Stimulated activated effector memory CD8-positive, alpha-beta T cell treated with anti-CD3 and anti-CD28 coated beads, Interleukin-12 subunit alpha, Interleukin-12 subunit beta, amount 100 ng/mL, for 72 hours (primary cell): ENCODE data around the gene GTF2B.
"Not testable (repeated sequence)": the region's sequence is repeated elsewhere in the genome, so short reads cannot be mapped to it uniquely, and the experiment has no call there.

ENCODE experiments used
- ATAC-seq: fragments of 150-1000 bp; cut with Tn5 transposase; 2 replicates; pipeline ENCODE4 v1.10.0; 2021
- DNase-seq, 2 donors: peaks; one replicate each; pipeline ENCODE4 v3.0.0; 2021 to 2022; ENCODE audit warnings: low spot score in 2 of 2
- H3K27ac Mint-ChIP-seq: one replicate; pipeline ENCODE4 v1.8.0; 2022; ENCODE audit warnings: mild to moderate bottlenecking, mixed read lengths
- H3K36me3 Mint-ChIP-seq: one replicate; pipeline ENCODE4 v1.8.0; 2022; ENCODE audit warnings: mild to moderate bottlenecking, mixed read lengths
- H3K4me1 Mint-ChIP-seq: one replicate; pipeline ENCODE4 v1.8.0; 2022; ENCODE audit warnings: mixed read lengths
- H3K4me3 Mint-ChIP-seq: one replicate; pipeline ENCODE4 v1.8.0; 2022; ENCODE audit warnings: mild to moderate bottlenecking, mixed read lengths
- H3K9me3 Mint-ChIP-seq: one replicate; pipeline ENCODE4 v1.8.0; 2022; ENCODE audit warnings: mixed read lengths

GTF2B gene

GRCh38 chr1:88897070-88897730, 5.8 kb upstream of the GTF2B start:
- H3K4me3 Mint-ChIP-seq, result no peak overlapping the region
- no peak for ATAC-seq
- no peaks in the 10 kb centered on the region for H3K36me3 Mint-ChIP-seq
- no peaks in the 10 kb centered on the region for H3K9me3 Mint-ChIP-seq
- peaks cover 3% of the 10 kb centered on the region for H3K4me1 Mint-ChIP-seq
- no peak overlapping the region for H3K27ac Mint-ChIP-seq
- no peak for DNase-seq

GRCh38 chr1:88892357-88892877, 1.1 kb upstream of the GTF2B start:
- ATAC-seq, result no peak
- Mint-ChIP-seq H3K36me3 (peaks cover 40% of the 10 kb centered on the region), H3K4me1 (peaks cover 40% of the 10 kb centered on the region), H3K27ac (no peak overlapping the region), H3K9me3 (no peaks in the 10 kb centered on the region), H3K4me3 (peak overlapping the region; percentile 95)
- no peak for DNase-seq

GRCh38 chr1:88891951-88892340, 579 bp upstream of the GTF2B start:
- DNase-seq, result no peak
- H3K36me3 Mint-ChIP-seq, result peaks cover 44% of the 10 kb centered on the region
- no peak for ATAC-seq
- no peaks in the 10 kb centered on the region for H3K9me3 Mint-ChIP-seq
- peak overlapping the region; percentile 99 for H3K27ac Mint-ChIP-seq
- H3K4me3 Mint-ChIP-seq, result peak overlapping the region; percentile 95
- peaks cover 40% of the 10 kb centered on the region for H3K4me1 Mint-ChIP-seq

- peaks cover 40% of the 10 kb centered on the region for H3K4me1 Mint-ChIP-seq
- H3K27ac Mint-ChIP-seq, result peak overlapping the region; percentile 99
Observed at GRCh38 chr1:88890791-88891317, 513 bp downstream of the GTF2B start.

GRCh38 chr1:88890131-88890530, 1.2 kb downstream of the GTF2B start:
- Mint-ChIP-seq H3K27ac (peak overlapping the region; percentile 99), H3K4me3 (peak overlapping the region; percentile 95), H3K9me3 (no peaks in the 10 kb centered on the region), H3K36me3 (peaks cover 63% of the 10 kb centered on the region), H3K4me1 (peaks cover 40% of the 10 kb centered on the region)
- DNase-seq (no peak), ATAC-seq (no peak)

More at GRCh38 chr1:88890791-88891317, 513 bp downstream of the GTF2B start:
- DNase-seq (peak in 1 of 2 donors; percentile 58), ATAC-seq (no peak)
- H3K36me3 Mint-ChIP-seq, result peaks cover 55% of the 10 kb centered on the region
- peak overlapping the region; percentile 95 for H3K4me3 Mint-ChIP-seq
- H3K9me3 Mint-ChIP-seq, result no peaks in the 10 kb centered on the region

- H3K4me1 Mint-ChIP-seq, result peaks cover 47% of the 10 kb centered on the region
- H3K4me3 Mint-ChIP-seq, result peak overlapping the region; percentile 95
- peak overlapping the region; percentile 67 for H3K27ac Mint-ChIP-seq
- H3K9me3 Mint-ChIP-seq, result no peaks in the 10 kb centered on the region
- DNase-seq (no peak), ATAC-seq (peak; percentile 61)
- H3K36me3 Mint-ChIP-seq, result peaks cover 76% of the 10 kb centered on the region
Observed at GRCh38 chr1:88888750-88889149, 2.6 kb downstream of the GTF2B start.

- peaks cover 45% of the 10 kb centered on the region for H3K4me1 Mint-ChIP-seq
- no peak overlapping the region for H3K27ac Mint-ChIP-seq
- no peak overlapping the region for H3K4me3 Mint-ChIP-seq
- DNase-seq (no peak), ATAC-seq (no peak)
- no peaks in the 10 kb centered on the region for H3K9me3 Mint-ChIP-seq
- H3K36me3 Mint-ChIP-seq, result peaks cover 95% of the 10 kb centered on the region
Observed at GRCh38 chr1:88885933-88886332, 5.4 kb downstream of the GTF2B start.

GRCh38 chr1:88883156-88883555, 8.2 kb downstream of the GTF2B start:
- Mint-ChIP-seq H3K9me3 (no peaks in the 10 kb centered on the region), H3K36me3 (peaks cover 99% of the 10 kb centered on the region), H3K4me1 (peaks cover 26% of the 10 kb centered on the region), H3K4me3 (no peak overlapping the region), H3K27ac (no peak overlapping the region)
- no peak for DNase-seq
- no peak for ATAC-seq

- not testable (repeated sequence) for H3K9me3 Mint-ChIP-seq, H3K27ac Mint-ChIP-seq, DNase-seq, H3K4me3 Mint-ChIP-seq, ATAC-seq
- peaks cover 25% of the 10 kb centered on the region for H3K4me1 Mint-ChIP-seq
- H3K36me3 Mint-ChIP-seq, result peaks cover 86% of the 10 kb centered on the region
Observed at GRCh38 chr1:88880717-88881116, 10.7 kb downstream of the GTF2B start.

GRCh38 chr1:88878731-88879130, 12.6 kb downstream of the GTF2B start:
- Mint-ChIP-seq H3K9me3 (no peaks in the 10 kb centered on the region), H3K4me1 (peaks cover 25% of the 10 kb centered on the region), H3K27ac (no peak overlapping the region), H3K4me3 (no peak overlapping the region), H3K36me3 (peaks cover 78% of the 10 kb centered on the region)
- DNase-seq, result no peak
- ATAC-seq, result no peak

GRCh38 chr1:88877911-88878310, 13.5 kb downstream of the GTF2B start:
- no peaks in the 10 kb centered on the region for H3K9me3 Mint-ChIP-seq
- no peak overlapping the region for H3K4me3 Mint-ChIP-seq
- DNase-seq (no peak), ATAC-seq (no peak)
- H3K4me1 Mint-ChIP-seq, result peaks cover 27% of the 10 kb centered on the region
- H3K27ac Mint-ChIP-seq, result peak overlapping the region; percentile 17
- H3K36me3 Mint-ChIP-seq, result peaks cover 78% of the 10 kb centered on the region

GRCh38 chr1:88877382-88877825, 14.0 kb downstream of the GTF2B start:
- H3K36me3 Mint-ChIP-seq, result peaks cover 78% of the 10 kb centered on the region
- DNase-seq (no peak), ATAC-seq (no peak)
- H3K9me3 Mint-ChIP-seq, result no peaks in the 10 kb centered on the region
- H3K4me1 Mint-ChIP-seq, result peaks cover 27% of the 10 kb centered on the region
- H3K27ac Mint-ChIP-seq, result peak overlapping the region; percentile 17
- no peak overlapping the region for H3K4me3 Mint-ChIP-seq

- no peak for ATAC-seq
- H3K36me3 Mint-ChIP-seq, result peaks cover 78% of the 10 kb centered on the region
- no peak overlapping the region for H3K4me3 Mint-ChIP-seq
- peaks cover 27% of the 10 kb centered on the region for H3K4me1 Mint-ChIP-seq
- H3K9me3 Mint-ChIP-seq, result no peaks in the 10 kb centered on the region
- no peak for DNase-seq
- H3K27ac Mint-ChIP-seq, result no peak overlapping the region
Observed at GRCh38 chr1:88876573-88877365, 14.6 kb downstream of the GTF2B start.

GRCh38 chr1:88875595-88875994, 15.8 kb downstream of the GTF2B start:
- Mint-ChIP-seq H3K4me3 (no peak overlapping the region), H3K27ac (no peak overlapping the region), H3K36me3 (peaks cover 78% of the 10 kb centered on the region), H3K9me3 (no peaks in the 10 kb centered on the region), H3K4me1 (peaks cover 27% of the 10 kb centered on the region)
- ATAC-seq (no peak), DNase-seq (no peak)

GRCh38 chr1:88873737-88874349, 17.5 kb downstream of the GTF2B start:
- Mint-ChIP-seq H3K36me3 (peaks cover 76% of the 10 kb centered on the region), H3K4me3 (no peak overlapping the region), H3K9me3 (no peaks in the 10 kb centered on the region), H3K4me1 (peaks cover 34% of the 10 kb centered on the region), H3K27ac (no peak overlapping the region)
- DNase-seq, result no peak
- ATAC-seq, result no peak
